ENCODE data around the gene GMEB2. TPM values are rescaled to one million over a fixed set of nuclear protein-coding genes. Genes with fewer than 3 reads are reported as not detected.
"Not testable (repeated sequence)": the region's sequence is repeated elsewhere in the genome, so short reads cannot be mapped to it uniquely, and the experiment has no call there.

The GMEB2 gene
- total RNA-seq, 1 experiment from 2014 or later, result 8.4 TPM

GRCh38 chr20:63660174-63660573 lies 33.3 kb upstream of the GMEB2 start:
- H3K9ac ChIP-seq (ENCODE audit: low read length); H3K36me3 ChIP-seq (ENCODE audit: insufficient read depth, low read length); H2AFZ ChIP-seq (ENCODE audit: low read length); H4K20me1 ChIP-seq (ENCODE audit: insufficient read depth, low read depth, low read length); H3K4me2 ChIP-seq (ENCODE audit: low read depth, low read length, poor library complexity, severe bottlenecking); H3K9me3 ChIP-seq (ENCODE audit: low read length); DNase-seq; H3K4me3 ChIP-seq (ENCODE audit: low read length); H3K27ac ChIP-seq (ENCODE audit: low read length); H3K9me2 ChIP-seq (replicated peaks; ENCODE audit: insufficient read depth, low read length); H3K27me3 ChIP-seq (ENCODE audit: low read length): not testable (repeated sequence)
- H3K4me1 ChIP-seq (ENCODE audit: low read length), result peaks cover 18% of the 10 kb centered on the region
- peaks cover 16% of the 10 kb centered on the region for H3K79me2 ChIP-seq (ENCODE audit: low read length)

GRCh38 chr20:63659370-63659769 lies 32.5 kb upstream of the GMEB2 start:
- Histone ChIP-seq H4K20me1 (ENCODE audit: insufficient read depth, low read depth, low read length) (no peaks in the 10 kb centered on the region), H3K4me2 (ENCODE audit: low read depth, low read length, poor library complexity, severe bottlenecking) (peak overlapping the region; percentile 91), H3K4me1 (ENCODE audit: low read length) (peaks cover 18% of the 10 kb centered on the region), H3K4me3 (ENCODE audit: low read length) (peak overlapping the region; percentile 98), H2AFZ (ENCODE audit: low read length) (no peak overlapping the region), H3K9ac (ENCODE audit: low read length) (peak overlapping the region; percentile 93), H3K9me2 (replicated peaks; ENCODE audit: insufficient read depth, low read length) (no peaks in the 10 kb centered on the region), H3K27ac (ENCODE audit: low read length) (no peak overlapping the region), H3K79me2 (ENCODE audit: low read length) (peaks cover 16% of the 10 kb centered on the region), H3K36me3 (ENCODE audit: insufficient read depth, low read length) (no peaks in the 10 kb centered on the region), H3K9me3 (ENCODE audit: low read length) (no peaks in the 10 kb centered on the region), H3K27me3 (ENCODE audit: low read length) (no peaks in the 10 kb centered on the region)
- DNase-seq, result no peak

- Histone ChIP-seq H4K20me1 (ENCODE audit: insufficient read depth, low read depth, low read length) (no peaks in the 10 kb centered on the region), H3K4me3 (ENCODE audit: low read length) (peak overlapping the region; percentile 98), H3K27me3 (ENCODE audit: low read length) (no peaks in the 10 kb centered on the region), H3K9me2 (replicated peaks; ENCODE audit: insufficient read depth, low read length) (no peaks in the 10 kb centered on the region), H2AFZ (ENCODE audit: low read length) (peak overlapping the region; percentile 94), H3K79me2 (ENCODE audit: low read length) (peaks cover 16% of the 10 kb centered on the region), H3K27ac (ENCODE audit: low read length) (no peak overlapping the region; the same call in 1 of the 2 replicates), H3K4me2 (ENCODE audit: low read depth, low read length, poor library complexity, severe bottlenecking) (peak overlapping the region; percentile 91), H3K4me1 (ENCODE audit: low read length) (peaks cover 18% of the 10 kb centered on the region), H3K36me3 (ENCODE audit: insufficient read depth, low read length) (no peaks in the 10 kb centered on the region), H3K9ac (ENCODE audit: low read length) (peak overlapping the region; percentile 93), H3K9me3 (ENCODE audit: low read length) (no peaks in the 10 kb centered on the region)
- peak; percentile 74 for DNase-seq
These were observed 31.9 kb upstream of the GMEB2 start for GRCh38 chr20:63658749-63659187.

- Histone ChIP-seq H3K36me3 (ENCODE audit: insufficient read depth, low read length) (no peaks in the 10 kb centered on the region), H3K9me3 (ENCODE audit: low read length) (no peaks in the 10 kb centered on the region), H3K4me2 (ENCODE audit: low read depth, low read length, poor library complexity, severe bottlenecking) (peak within 1 kb of the TSS; percentile 91), H3K4me3 (ENCODE audit: low read length) (peak within 1 kb of the TSS; percentile 98), H3K9me2 (replicated peaks; ENCODE audit: insufficient read depth, low read length) (no peaks in the 10 kb centered on the region), H3K27ac (ENCODE audit: low read length) (peak within 1 kb of the TSS; percentile 41; the same call in 1 of the 2 replicates), H4K20me1 (ENCODE audit: insufficient read depth, low read depth, low read length) (no peaks in the 10 kb centered on the region), H3K27me3 (ENCODE audit: low read length) (no peaks in the 10 kb centered on the region), H2AFZ (ENCODE audit: low read length) (peak within 1 kb of the TSS; percentile 94), H3K79me2 (ENCODE audit: low read length) (peaks cover 16% of the 10 kb centered on the region), H3K4me1 (ENCODE audit: low read length) (peaks cover 18% of the 10 kb centered on the region), H3K9ac (ENCODE audit: low read length) (peak within 1 kb of the TSS; percentile 93)
- DNase-seq, result peak; percentile 96
These were observed 31.2 kb upstream of the GMEB2 start, which contains the start of gene RTEL1 for GRCh38 chr20:63657937-63658748. RTEL1 (plus strand) TSS chr20:63658312; CDS start chr20:63659403, 1,091 bp downstream.

GRCh38 chr20:63657260-63657936 lies 30.5 kb upstream of the GMEB2 start:
- Histone ChIP-seq H2AFZ (ENCODE audit: low read length) (peak overlapping the region; percentile 92), H3K4me1 (ENCODE audit: low read length) (peaks cover 18% of the 10 kb centered on the region), H3K4me3 (ENCODE audit: low read length) (peak overlapping the region; percentile 98), H3K9ac (ENCODE audit: low read length) (peak overlapping the region; percentile 93), H3K9me2 (replicated peaks; ENCODE audit: insufficient read depth, low read length) (no peaks in the 10 kb centered on the region), H3K27ac (ENCODE audit: low read length) (0 out of 2 replicates have a peak overlapping the region, but pooled peaks have one; percentile 41), H3K9me3 (ENCODE audit: low read length) (no peaks in the 10 kb centered on the region), H3K4me2 (ENCODE audit: low read depth, low read length, poor library complexity, severe bottlenecking) (peak overlapping the region; percentile 91), H3K36me3 (ENCODE audit: insufficient read depth, low read length) (no peaks in the 10 kb centered on the region), H3K79me2 (ENCODE audit: low read length) (peaks cover 16% of the 10 kb centered on the region), H3K27me3 (ENCODE audit: low read length) (no peaks in the 10 kb centered on the region), H4K20me1 (ENCODE audit: insufficient read depth, low read depth, low read length) (no peaks in the 10 kb centered on the region)
- DNase-seq, result peak; percentile 61

GRCh38 chr20:63656451-63656850 lies 29.6 kb upstream of the GMEB2 start:
- Histone ChIP-seq H3K36me3 (ENCODE audit: insufficient read depth, low read length) (no peaks in the 10 kb centered on the region), H3K9me3 (ENCODE audit: low read length) (no peaks in the 10 kb centered on the region), H2AFZ (ENCODE audit: low read length) (no peak overlapping the region), H3K27me3 (ENCODE audit: low read length) (no peaks in the 10 kb centered on the region), H3K79me2 (ENCODE audit: low read length) (peaks cover 16% of the 10 kb centered on the region), H3K4me1 (ENCODE audit: low read length) (peaks cover 18% of the 10 kb centered on the region), H3K9me2 (replicated peaks; ENCODE audit: insufficient read depth, low read length) (no peaks in the 10 kb centered on the region), H4K20me1 (ENCODE audit: insufficient read depth, low read depth, low read length) (no peaks in the 10 kb centered on the region), H3K9ac (ENCODE audit: low read length) (no peak overlapping the region), H3K27ac (ENCODE audit: low read length) (no peak overlapping the region), H3K4me2 (ENCODE audit: low read depth, low read length, poor library complexity, severe bottlenecking) (no peak overlapping the region), H3K4me3 (ENCODE audit: low read length) (no peak overlapping the region)
- no peak for DNase-seq

GRCh38 chr20:63655249-63655648 lies 28.3 kb upstream of the GMEB2 start:
- peaks cover 14% of the 10 kb centered on the region for H3K79me2 ChIP-seq (ENCODE audit: low read length)
- no peak overlapping the region for H2AFZ ChIP-seq (ENCODE audit: low read length)
- H3K27ac ChIP-seq (ENCODE audit: low read length), result no peak overlapping the region
- H3K9me3 ChIP-seq (ENCODE audit: low read length), result no peaks in the 10 kb centered on the region
- H3K27me3 ChIP-seq (ENCODE audit: low read length), result no peaks in the 10 kb centered on the region
- H4K20me1 ChIP-seq (ENCODE audit: insufficient read depth, low read depth, low read length), result no peaks in the 10 kb centered on the region
- peaks cover 18% of the 10 kb centered on the region for H3K4me1 ChIP-seq (ENCODE audit: low read length)
- DNase-seq, result no peak
- no peak overlapping the region for H3K9ac ChIP-seq (ENCODE audit: low read length)
- H3K4me3 ChIP-seq (ENCODE audit: low read length), result no peak overlapping the region
- H3K9me2 ChIP-seq (replicated peaks; ENCODE audit: insufficient read depth, low read length), result no peaks in the 10 kb centered on the region
- no peak overlapping the region for H3K4me2 ChIP-seq (ENCODE audit: low read depth, low read length, poor library complexity, severe bottlenecking)
- no peaks in the 10 kb centered on the region for H3K36me3 ChIP-seq (ENCODE audit: insufficient read depth, low read length)

- H3K36me3 ChIP-seq (ENCODE audit: insufficient read depth, low read length), result no peaks in the 10 kb centered on the region
- H3K4me3 ChIP-seq (ENCODE audit: low read length), result no peak overlapping the region
- H4K20me1 ChIP-seq (ENCODE audit: insufficient read depth, low read depth, low read length), result no peaks in the 10 kb centered on the region
- H3K4me1 ChIP-seq (ENCODE audit: low read length), result peaks cover 12% of the 10 kb centered on the region
- no peak overlapping the region for H2AFZ ChIP-seq (ENCODE audit: low read length)
- H3K9me2 ChIP-seq (replicated peaks; ENCODE audit: insufficient read depth, low read length), result no peaks in the 10 kb centered on the region
- no peak overlapping the region for H3K4me2 ChIP-seq (ENCODE audit: low read depth, low read length, poor library complexity, severe bottlenecking)
- H3K9me3 ChIP-seq (ENCODE audit: low read length), result no peaks in the 10 kb centered on the region
- no peak overlapping the region for H3K9ac ChIP-seq (ENCODE audit: low read length)
- no peak for DNase-seq
- H3K27ac ChIP-seq (ENCODE audit: low read length), result no peak overlapping the region
- H3K79me2 ChIP-seq (ENCODE audit: low read length), result peaks cover 6% of the 10 kb centered on the region
- H3K27me3 ChIP-seq (ENCODE audit: low read length), result no peaks in the 10 kb centered on the region
These were observed 27.2 kb upstream of the GMEB2 start for GRCh38 chr20:63653974-63654668.
